Embryonic facial prominence (tissue), 1 donor: ENCODE data around the gene GOLGA6L7.
"Not testable (repeated sequence)": the region's sequence is repeated elsewhere in the genome, so short reads cannot be mapped to it uniquely, and the experiment has no call there.

Source experiments
- DNase-seq: peaks from one replicate; pipeline ENCODE4 v3.0.0-alpha.2; 2016; ENCODE audit errors: extremely low spot score

The GOLGA6L7 gene

DNA sequence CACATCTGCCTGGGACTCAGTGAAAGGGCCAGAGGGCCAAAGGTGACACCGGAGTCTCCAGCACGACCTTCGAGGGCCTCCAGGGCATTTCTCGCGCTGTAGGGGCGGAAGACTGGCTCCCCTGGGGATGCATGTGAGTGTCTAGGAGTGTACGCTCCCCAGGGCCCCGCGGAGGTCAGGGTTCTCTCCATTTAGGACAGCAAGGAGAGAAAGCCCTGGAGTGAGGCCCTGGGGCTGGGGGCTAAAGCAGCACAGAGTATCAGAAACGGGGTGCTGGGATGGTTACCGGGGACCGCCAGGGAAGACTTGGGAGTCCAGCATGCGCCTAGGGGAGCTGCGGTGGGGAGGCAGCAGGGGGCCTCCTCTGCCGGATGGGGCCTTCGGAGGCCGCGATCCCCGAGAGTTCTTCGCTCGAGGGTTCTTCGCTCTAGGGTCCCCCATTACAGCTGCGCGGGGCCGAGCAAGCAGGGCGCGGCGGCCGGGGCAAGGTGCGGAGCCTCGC is 36.7 kb upstream of the GOLGA6L7 start:
- DNase-seq, result no peak

DNA sequence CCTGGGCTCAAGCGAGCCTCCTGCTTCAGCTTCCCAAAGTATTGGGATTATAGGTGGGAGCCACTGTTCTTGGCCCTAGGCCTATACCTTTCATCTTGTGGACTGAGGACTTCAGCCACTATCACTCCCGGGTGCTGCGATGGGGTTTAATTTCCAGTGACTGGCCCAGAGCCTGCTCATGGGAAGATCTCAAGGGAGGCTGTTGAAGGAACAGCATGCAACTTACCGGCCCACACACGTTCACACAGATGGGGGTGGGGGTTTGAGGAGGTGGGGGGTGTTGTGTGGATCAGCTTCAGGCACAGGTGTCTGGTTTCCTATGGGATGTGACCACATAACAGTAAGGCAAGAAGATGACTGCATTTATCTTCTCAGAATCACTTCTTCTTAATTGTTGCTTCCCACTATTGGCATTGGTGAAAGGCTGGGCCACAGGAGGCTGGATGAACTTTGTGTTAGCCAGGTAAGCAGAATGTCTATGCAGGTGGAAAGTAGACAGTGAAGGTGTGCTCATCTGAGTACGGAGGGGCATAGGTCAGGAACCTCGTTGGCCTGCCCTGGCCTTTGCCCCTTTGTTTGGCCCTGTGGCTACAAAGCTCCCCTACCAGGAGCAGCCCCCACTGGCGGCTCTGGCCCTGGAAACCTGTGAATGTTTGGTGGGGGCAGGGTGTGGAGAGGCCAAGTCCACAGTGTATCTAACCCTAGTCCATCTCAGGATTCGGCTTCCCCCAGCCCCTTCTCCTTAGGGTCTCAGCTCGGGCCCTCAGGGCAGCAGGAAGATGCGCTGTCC is 35.9 kb upstream of the GOLGA6L7 start:
- no peak for DNase-seq

DNA sequence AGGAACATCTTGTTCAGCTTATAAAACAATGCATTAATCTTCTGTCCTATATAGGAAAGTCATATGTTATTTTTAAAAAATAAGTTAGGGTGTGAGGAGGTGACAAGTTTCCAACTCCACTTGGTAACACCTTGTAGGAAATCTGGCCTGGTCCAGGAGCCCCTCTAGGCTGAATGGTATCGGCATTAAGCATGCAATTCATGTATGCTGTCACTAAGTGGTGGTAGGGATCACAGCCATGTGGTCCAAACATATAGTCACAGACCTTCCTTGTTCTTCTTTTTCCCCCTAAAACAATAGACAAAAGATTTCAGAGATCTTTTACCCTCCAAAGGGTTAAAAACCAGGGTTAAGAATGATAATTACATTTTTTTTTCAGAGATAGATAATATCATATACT is 33.2 kb upstream of the GOLGA6L7 start:
- no peak for DNase-seq

DNA sequence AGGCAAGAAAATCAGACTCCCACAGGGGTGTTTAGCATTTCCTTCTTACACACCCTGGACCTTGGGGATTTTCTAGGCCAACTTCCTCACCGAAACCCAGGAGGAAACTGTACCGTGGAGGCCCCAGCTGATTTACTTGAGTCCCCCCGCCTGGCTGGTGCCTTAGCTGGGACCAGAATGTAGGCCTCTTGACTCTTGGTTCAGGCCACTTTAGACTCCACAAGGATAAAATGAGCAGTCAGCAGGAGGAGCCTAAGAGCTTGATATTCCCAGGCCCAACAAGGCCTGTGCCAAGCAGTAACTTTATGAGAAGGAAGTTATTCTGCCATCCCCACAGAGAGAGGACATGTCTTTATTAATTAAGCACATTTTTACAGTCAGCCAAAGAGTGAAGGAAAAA is 32.7 kb upstream of the GOLGA6L7 start:
- no peak for DNase-seq

DNA sequence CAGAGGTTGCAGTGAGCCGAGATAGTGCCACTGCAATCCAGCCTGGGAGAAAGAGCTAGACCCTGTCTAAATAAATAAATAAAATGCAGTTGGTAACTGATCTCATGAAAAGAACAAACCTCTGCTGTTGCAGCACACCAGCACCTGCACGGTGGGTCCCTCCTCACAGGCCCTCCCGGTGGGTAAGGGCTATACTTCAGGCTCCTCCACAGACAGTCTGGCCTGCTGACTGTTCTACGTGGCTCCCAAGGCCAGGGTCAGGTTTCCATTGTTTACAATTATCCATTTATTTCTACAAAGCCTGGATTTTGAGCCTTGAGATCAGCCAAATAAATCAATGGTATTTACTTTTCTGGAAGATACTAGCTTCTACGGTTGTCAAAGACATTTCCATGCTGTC is 32.2 kb upstream of the GOLGA6L7 start:
- no peak for DNase-seq

DNA sequence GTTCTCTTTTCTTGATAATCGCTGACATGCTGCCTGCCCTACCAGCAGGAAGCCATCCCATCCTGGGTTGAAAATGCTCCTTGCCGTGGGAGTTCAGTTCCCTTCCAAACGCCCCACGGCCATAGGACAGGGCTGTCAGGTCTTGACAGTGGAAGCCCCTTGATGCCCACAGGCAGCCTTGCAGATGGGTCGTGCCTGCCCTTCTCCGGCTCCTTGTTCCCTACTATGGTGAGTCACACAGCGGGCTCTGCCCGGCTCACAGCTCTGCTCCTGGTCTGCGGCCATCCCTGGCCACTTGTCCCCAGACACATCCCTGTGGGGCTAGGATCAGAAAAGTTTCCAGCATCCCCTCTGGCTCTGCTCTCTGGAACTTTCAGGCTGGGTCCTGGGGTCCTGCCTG is 31.1 kb upstream of the GOLGA6L7 start:
- DNase-seq, result no peak

DNA sequence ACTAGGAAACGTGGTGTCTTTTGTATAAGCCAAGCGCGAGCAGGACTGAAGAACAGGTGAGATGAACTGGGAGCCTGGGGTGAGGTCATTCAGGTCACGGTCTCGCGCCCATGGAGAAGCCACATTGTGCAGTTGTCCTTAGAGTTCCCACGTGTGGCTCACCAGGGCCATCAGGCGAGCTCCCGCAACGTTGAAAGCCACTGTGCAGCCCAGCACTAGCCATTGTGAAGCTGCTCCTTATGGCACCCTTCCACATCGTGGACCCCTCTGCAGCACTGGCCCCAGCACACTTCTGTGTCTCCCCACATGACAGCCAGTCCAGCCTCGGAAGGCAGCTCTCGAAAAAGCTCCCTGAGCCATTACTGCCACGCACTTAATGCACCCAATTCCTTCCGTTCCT is 29.8 kb upstream of the GOLGA6L7 start:
- no peak for DNase-seq

DNA sequence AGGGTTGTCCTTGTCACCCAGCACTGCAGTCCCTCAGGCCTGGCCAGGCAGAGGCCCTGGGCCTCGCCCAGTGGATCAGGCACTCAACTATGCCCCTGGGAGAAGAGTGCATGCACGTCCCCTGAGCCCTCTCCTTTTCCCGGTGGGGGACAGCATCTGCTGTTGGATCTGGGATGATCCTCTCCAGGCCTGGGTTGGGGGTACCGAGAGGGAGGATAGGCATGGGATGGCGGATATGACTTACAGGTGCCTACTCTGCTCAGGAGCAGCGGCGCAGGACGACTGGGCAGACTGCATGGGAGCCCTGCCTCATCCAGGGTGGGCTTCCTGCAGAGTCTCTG is 28.4 kb upstream of the GOLGA6L7 start:
- DNase-seq, result no peak

DNA sequence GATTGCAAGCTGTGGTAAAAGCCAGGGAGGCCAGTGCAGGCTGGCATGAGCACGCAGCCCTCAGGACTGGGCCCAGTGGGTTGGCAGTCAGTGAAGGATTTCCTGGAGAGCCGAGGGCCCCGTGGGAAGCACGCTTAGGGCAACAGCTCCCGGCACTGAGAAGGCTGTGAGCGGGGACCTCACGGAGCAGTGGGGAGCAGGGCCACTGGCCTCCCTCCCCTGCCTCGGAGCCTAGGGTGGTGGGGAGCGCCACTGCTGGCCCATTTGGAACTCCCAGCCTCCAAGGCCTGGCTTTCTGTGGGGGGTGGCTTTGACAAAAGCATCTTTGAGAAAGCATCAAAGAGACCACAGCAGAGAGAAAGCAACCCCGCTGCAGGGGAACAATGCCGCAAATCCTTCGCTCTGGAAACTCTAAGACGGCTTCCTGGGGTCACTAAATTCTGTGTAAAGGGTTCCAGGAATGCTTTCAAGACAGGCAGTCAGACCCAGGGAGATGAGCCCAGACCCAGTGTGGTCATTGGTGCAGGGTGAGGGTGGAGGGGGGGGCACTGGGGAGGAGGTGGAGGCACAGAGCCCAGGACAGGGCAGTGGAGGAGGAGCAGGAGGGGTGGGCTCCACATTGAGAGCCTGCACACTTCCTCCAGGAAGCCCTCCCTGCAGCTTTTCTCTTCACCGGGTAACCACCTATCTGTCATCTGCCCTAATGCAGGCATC is 27.8 kb upstream of the GOLGA6L7 start:
- DNase-seq, result no peak

DNA sequence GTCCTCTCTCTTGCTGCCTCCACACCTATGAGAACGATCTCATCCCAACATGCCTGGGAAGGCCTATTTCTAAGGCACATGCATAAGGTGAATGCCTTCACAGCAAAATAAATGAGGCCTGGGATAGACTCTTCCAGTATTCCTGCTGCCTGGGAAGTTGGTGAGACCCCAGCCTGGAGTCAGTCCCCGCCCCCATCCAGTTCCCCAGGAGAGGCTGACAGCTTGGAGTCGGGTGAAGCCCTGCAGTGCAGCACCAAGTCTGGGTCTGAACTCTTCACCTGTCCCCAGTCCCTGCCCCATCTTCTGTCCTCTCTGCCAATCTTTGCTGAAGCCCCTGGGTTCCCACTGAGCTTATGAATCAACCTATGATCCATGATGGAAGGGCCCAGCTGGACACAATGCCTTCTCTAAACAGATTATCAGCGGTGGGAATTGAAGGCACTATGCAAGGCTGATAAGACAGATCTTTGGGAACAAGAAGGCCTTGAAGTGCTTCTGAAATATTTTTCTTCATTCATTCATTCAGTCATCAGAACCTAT is 27.1 kb upstream of the GOLGA6L7 start:
- no peak for DNase-seq

DNA sequence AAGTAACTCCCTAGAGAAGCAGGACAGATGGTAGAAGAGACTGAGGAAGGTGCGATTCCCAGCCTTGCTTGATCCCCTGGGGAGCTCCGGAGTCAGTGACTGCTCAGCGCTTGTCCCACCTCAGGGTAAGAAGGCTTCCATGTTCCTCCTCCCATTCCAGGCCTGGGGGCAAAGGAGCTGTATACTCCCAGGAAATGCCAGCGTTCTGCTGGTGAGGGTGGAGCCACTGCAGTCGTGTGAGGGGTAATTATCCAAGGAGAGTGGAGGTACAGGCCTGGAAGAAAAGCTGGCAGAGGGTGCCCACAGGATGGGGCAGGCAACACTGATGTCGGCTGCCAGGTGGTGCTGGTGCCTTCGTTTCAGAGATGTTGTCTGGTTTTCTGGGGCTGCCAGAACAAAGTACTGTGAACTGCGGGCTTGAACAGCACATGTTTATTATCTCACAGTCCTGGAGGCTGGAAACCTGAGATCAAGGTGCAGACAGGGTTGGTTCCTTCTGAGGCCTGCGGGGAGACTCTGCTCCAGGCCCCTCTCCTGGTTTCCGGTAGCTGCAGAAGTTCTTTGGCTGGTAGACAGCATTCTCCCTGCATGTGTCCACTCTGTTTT is 25.2 kb upstream of the GOLGA6L7 start:
- no peak for DNase-seq

DNA sequence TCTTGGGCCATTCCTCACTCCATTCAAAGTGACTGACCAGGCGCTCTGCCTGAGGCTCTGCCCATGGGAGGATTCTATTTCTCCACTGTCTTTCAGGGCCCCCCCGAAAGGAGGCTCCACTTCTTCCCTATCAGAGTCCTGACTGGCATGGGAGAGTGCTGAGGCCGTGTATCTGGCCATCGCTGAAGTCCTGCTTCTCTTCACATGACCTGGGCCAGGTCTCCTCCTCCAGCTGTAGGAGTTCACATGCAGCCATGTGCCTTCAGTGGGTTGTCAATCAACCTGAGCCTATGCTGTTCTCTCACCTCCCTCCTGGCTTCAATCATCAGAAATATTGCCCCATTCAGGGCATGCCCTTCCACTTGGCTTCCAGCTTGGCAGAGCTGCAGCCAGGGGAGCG is 24.6 kb upstream of the GOLGA6L7 start:
- DNase-seq, result no peak

DNA sequence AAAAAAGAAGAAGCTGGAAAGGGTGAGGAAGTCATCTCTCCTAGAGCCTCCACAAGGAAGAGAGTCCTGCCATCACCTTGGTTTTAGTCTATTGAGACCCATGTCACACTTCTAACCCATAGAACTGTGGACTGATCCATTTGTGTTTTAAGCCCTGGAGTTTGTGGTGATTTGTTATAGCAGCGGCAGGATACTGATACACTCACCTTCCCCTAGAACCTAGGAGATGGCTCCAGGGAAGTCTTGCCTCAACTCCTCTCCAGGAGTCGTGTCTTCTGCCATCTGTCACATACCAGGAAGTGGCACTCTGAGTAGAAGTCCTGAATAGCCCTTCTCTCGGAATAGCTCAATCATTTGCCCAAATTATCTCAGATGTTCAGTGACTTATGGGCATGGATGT is 22.7 kb upstream of the GOLGA6L7 start:
- DNase-seq, result no peak

DNA sequence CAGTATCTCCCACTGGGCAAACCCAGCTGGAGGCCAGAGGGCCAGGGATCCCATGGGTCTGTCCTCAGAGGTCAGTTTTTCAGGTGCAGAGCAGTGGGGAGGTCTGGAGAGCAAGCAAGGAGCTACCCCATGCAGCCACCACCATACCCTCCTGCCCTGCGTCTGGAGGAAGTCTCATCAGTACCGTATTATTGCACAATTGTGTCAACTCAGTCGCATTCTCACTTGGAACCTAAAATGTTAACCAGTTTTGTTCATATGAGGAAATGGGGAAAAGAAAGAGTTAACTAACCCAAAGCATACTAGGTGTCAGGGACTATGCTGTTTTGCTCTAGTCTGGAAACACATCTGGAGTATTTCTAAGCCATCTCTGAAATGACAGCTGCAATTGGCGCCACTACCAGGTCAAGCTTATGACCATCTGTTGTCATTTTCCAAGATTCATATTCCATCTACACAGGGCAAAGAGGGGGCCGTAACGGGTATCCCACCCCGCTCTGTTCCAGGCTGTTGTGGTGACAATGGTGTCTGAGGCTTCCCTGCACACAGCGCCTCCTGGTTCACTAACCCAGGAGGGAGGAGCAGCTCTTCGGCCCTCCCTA is 20.4 kb upstream of the GOLGA6L7 start:
- no peak for DNase-seq

DNA sequence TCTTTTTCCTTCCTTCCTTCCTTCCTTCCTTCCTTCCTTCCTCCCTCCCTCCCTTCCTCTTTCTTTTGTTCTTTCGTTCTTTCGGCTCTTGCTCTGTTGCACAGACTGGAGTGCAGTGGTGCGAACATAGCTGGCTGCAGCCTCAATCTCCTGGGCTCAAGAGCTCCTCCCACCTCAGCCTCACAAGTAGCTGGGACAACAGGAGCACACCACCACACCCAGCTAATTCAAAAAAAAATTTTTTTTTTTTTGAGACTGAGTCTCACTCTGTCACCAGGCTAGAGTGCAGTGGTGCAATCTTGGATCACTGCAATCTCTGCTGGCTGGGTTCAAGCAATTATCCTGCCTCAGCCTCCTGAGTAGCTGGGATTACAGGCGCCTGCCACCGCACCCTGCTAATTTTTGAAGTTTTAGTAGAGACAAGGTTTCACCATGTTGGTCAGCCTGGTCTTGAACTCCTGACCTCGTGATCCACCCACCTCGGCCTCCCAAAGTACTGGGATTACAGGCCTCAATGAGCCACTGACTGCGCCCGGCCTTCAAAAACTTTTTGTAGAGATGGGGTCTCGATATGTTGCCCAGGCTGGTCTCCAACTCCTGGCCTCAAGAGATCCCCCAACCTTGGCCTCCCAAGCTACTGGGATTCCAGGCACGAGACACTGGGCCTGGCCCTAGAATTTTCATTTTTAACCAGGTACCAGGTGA is 13.3 kb upstream of the GOLGA6L7 start:
- not testable (repeated sequence) for DNase-seq

DNA sequence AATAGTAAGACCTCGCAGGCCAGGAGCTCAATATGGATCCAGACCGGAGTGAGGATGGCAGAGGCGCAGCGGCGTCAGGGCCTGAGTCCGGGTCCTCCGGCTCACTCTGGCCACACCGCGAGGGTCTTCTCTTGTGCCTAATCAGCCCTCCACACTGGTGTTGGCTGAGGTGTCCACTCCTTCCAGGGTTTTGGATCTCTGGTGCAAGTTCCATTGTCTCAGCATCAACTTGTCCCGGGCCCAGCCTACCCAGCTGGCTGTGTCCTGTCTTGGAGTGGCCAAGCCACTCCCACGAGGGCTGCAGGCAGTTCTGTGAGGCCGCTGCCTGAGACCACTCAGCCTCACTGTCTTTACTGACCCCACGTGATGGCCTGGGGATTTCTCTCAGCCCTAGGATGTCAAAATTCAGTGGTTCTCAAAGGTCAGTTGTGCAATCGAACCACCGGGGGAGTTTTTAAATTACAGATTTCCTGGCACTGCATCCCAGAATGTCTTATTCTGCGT is 12.6 kb upstream of the GOLGA6L7 start:
- DNase-seq, result no peak

DNA sequence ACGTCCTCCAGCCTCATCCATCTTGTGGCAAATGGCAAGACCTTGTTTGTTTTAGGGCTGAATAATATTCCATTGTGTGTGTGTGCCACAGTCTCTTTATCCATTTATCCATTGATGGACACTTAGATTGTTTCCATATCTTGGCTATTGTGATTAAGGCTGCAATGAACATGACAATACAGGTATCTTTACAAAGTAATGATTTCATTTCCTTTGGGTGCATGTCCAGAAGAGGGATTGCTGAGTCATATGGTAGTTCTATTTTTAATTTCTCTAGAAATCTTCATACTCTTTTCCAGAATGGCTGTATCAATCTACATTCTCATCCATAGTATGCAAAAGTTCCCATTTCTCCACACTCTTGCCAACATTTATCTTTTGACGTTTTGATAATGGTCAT is 6.1 kb upstream of the GOLGA6L7 start:
- not testable (repeated sequence) for DNase-seq

DNA sequence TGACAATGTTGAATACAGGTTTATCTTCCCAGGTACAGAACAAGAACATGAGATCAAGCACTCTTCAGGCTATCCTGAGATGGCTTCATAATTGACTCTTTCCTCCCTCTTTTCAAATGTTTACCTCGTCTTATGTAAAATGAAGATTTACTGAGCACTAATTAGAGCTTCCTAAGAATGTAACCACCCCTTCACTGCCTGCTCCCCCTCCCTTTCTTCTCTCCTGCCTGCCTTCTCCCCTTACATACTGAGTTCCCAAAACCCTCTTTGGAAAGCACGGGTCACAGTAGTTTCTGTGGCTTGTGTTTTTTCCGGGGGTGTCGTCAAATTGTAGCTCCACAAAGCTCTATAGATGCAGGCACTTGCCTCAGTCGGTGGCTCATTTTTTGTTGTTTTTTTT is 5.2 kb upstream of the GOLGA6L7 start:
- DNase-seq, result not testable (repeated sequence)

DNA sequence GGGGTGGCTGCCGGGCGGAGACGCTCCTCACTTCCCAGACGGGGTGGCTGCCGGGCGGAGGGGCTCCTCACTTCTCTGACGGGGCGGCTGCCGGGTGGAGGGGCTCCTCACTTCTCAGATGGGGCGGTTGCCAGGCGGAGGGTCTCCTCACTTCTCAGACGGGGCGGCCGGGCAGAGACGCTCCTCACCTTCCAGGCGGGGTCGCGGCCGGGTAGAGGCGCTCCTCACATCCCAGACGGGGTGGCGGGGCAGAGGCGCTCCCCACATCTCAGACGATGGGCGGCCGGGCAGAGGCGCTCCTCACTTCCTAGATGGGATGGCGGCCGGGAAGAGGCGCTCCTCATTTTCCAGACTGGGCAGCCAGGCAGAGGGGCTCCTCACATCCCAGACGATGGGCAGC is 1.3 kb upstream of the GOLGA6L7 start:
- DNase-seq, result not testable (repeated sequence)

DNA sequence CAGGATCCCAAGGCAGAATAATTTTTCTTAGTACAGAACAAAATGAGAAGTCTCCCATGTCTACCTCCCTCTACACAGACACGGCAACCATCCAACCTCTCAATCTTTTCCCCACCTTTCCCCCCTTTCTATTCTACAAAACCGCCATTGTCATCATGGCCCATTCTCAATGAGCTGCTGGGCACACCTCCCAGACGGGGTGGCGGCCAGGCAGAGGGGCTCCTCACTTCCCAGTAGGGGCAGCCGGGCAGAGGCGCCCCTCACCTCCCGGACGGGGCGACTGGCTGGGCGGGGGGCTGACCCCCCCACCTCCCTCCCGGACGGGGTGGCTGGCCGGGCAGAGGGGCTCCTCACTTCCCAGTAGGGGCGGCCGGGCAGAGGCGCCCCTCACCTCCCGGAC is 827 bp upstream of the GOLGA6L7 start:
- not testable (repeated sequence) for DNase-seq

DNA sequence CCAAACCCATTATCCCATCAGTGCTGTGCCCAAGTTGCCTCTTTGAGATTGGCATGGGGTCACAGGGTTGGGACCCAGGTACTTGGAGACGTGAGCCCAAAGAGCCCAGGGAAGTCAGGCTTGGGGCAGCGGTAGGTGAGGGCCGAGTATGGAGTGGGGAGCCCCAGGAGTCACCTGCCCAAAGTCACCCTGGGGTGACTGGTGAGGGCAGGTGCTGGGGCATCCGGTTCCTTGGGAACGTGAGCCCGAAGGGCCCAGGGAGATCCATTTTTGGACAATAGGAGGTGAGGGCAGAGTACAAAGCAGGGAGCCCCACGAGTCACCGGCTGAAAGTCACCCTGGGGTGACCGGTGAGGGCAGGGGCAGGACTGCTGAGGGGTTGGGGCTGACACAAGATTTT is 485 bp downstream of the GOLGA6L7 start:
- not testable (repeated sequence) for DNase-seq
